ENCODE measurements around the gene EFNA1.

- TF ChIP-seq POLR2AphosphoS5 (IDR thresholded peaks at IDR 0.05; ENCODE audit: insufficient read depth, low read depth, low read length) = no peak
- TF ChIP-seq EZH2 (IDR thresholded peaks at IDR 0.05; ENCODE audit: borderline replicate concordance, low read depth, low read length, severe bottlenecking) = no peak
Observed at GRCh38 chr1:155175281-155175926, 47.7 kb downstream of the EFNA1 start.
